Testis (tissue), 3 donors: ENCODE results near the gene ADNP2. TPM values are rescaled to one million over a fixed set of nuclear protein-coding genes. Genes with fewer than 3 reads are reported as not detected.

Source experiments
- DNase-seq: peaks from one replicate; pipeline ENCODE4 v3.0.0-alpha.2; 2019
- H3K27ac ChIP-seq, 2 donors: fragments of 200-600 bp; sonication (generic); one replicate each; pipeline ENCODE4 v1.5.1; 2019
- H3K27me3 ChIP-seq: fragments of 200-600 bp; sonication (generic); one replicate; pipeline ENCODE4 v1.5.1; 2019
- H3K36me3 ChIP-seq: fragments of 200-600 bp; sonication (generic); one replicate; pipeline ENCODE4 v1.5.1; 2017; ENCODE audit warnings: low read depth; ENCODE audit errors: missing control alignments
- H3K4me1 ChIP-seq: fragments of 200-600 bp; sonication (generic); one replicate; pipeline ENCODE4 v1.5.1; 2019
- H3K4me3 ChIP-seq, 2 donors: fragments of 200-600 bp; sonication (generic); one replicate each; pipeline ENCODE4 v1.5.1; 2017 to 2019
- H3K9me3 ChIP-seq: fragments of 200-600 bp; sonication (generic); one replicate; pipeline ENCODE4 v1.5.1; 2017
- POLR2A ChIP-seq: fragments of 450-650 bp; IDR thresholded peaks from one replicate; pipeline ENCODE4 v1.6.1; 2017; ENCODE audit warnings: antibody characterized with exemption, mild to moderate bottlenecking, moderate library complexity
- WGBS, 2 donors: methylation state at CpG; one replicate each; pipeline ENCODE4 v1.1.5; 2018; 5-methylcytosine and 5-hydroxymethylcytosine counted together
- intact Hi-C: fragments of 100-400 bp; cut with DNase I; formaldehyde crosslinking; loops from one replicate; pipeline ENCODE4 v1.15.1; 2023; ENCODE audit warnings: low total_unique reads
- polyA plus RNA-seq: library from polyadenylated mRNA; stranded (reverse); fragments of 350-450 nt; fragmentation: Illumina TruSeq; extraction: RNeasy Lipid Tissue Mini Kit (QIAGEN cat#74804); gene quantifications from one replicate; pipeline ENCODE4 v1.2.3, GENCODE V29; 2014; ENCODE audit warnings: low read depth, low replicate concordance; ENCODE audit not compliant: insufficient read depth
- total RNA-seq, 2 donors: library from RNA; depleted of rRNA; stranded (reverse); fragments of >200 nt; gene quantifications; one replicate each; pipeline ENCODE4 v1.2.3, GENCODE V29; 2016
- TF ChIP-seq, protein P1 (sequence below), 3 experiments: fragments of 450-650 bp in 2 of 3; fragments of 200-600 bp in 1 of 3; sonication (generic) in 1 of 3; IDR thresholded peaks; one replicate each; pipeline ENCODE4 v1.5.1; 2016 to 2019; ENCODE audit warnings: antibody characterized with exemption in 3 of 3, mild to moderate bottlenecking in 2 of 3, moderate library complexity in 1 of 3

The ADNP2 gene
- total and polyA plus RNA-seq, 3 donors from 2014 or later, result 50.0 to 57.7 (median 56.8) TPM

DNA sequence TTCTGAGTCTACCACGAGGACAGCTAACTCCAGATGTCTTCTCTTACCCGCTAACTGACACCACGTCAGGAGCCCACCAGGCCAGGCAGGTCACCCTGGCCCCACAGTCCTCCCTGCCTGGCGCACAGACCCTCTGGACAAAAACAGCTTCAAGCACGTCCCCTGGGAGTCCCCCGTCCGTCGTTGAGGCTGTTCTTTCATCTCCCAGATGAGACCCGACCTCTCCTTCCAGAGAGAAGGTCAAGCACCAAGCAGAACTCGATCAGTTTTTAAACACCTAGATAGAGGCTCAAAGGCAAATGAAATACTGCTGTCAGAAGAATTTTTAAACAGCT lies 80.4 kb downstream of the ADNP2 start:
- H3K9me3 ChIP-seq, result no peaks in the 10 kb centered on the region
- TF ChIP-seq, protein P1, sequence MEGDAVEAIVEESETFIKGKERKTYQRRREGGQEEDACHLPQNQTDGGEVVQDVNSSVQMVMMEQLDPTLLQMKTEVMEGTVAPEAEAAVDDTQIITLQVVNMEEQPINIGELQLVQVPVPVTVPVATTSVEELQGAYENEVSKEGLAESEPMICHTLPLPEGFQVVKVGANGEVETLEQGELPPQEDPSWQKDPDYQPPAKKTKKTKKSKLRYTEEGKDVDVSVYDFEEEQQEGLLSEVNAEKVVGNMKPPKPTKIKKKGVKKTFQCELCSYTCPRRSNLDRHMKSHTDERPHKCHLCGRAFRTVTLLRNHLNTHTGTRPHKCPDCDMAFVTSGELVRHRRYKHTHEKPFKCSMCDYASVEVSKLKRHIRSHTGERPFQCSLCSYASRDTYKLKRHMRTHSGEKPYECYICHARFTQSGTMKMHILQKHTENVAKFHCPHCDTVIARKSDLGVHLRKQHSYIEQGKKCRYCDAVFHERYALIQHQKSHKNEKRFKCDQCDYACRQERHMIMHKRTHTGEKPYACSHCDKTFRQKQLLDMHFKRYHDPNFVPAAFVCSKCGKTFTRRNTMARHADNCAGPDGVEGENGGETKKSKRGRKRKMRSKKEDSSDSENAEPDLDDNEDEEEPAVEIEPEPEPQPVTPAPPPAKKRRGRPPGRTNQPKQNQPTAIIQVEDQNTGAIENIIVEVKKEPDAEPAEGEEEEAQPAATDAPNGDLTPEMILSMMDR (IDR thresholded peaks at IDR 0.05), result no peak
- TF ChIP-seq POLR2A, result no peak
- no peak for DNase-seq
- no peaks in the 10 kb centered on the region for H3K27me3 ChIP-seq
- no peak overlapping the region for H3K27ac ChIP-seq
- no peak overlapping the region for H3K4me3 ChIP-seq
- 79 to 87% methylated on average over 10 of the region's 10 CpGs for WGBS, 2 donors
- no peaks in the 10 kb centered on the region for H3K4me1 ChIP-seq
- no peaks in the 10 kb centered on the region for H3K36me3 ChIP-seq
- intact Hi-C loops, result no loop called here

Other genes starting within 250 kb of the ADNP2 start
- gene SLC66A2, start 157.6 kb upstream of the ADNP2 start, total RNA-seq, result 100 to 1,000 TPM in 1 of 2 donors, 10 to 100 TPM in 1; 87.0 to 143 TPM
- 72.5 TPM for gene SLC66A2, start 157.6 kb upstream of the ADNP2 start, polyA plus RNA-seq
- 1 to 10 TPM; 5.0 to 6.6 TPM for gene HSBP1L1, start 144.6 kb upstream of the ADNP2 start, total RNA-seq
- gene HSBP1L1, start 144.6 kb upstream of the ADNP2 start, polyA plus RNA-seq, result 6.0 TPM
- 10 to 100 TPM; 37.4 to 47.0 TPM for gene TXNL4A, start 120.7 kb upstream of the ADNP2 start, total RNA-seq
- gene TXNL4A, start 120.7 kb upstream of the ADNP2 start, polyA plus RNA-seq, result 158 TPM
- gene RBFA, start 74.8 kb upstream of the ADNP2 start, total RNA-seq, result 10 to 100 TPM; 57.0 to 57.6 TPM
- gene RBFA, start 74.8 kb upstream of the ADNP2 start, polyA plus RNA-seq, result 25.9 TPM
- 1 to 10 TPM; 5.3 to 7.5 TPM for gene PARD6G, start 138.3 kb downstream of the ADNP2 start, total RNA-seq
- gene PARD6G, start 138.3 kb downstream of the ADNP2 start, polyA plus RNA-seq, result 3.0 TPM